Right renal pelvis (tissue), 4 donors: ENCODE results near the gene TTC7B. TPM values are rescaled to one million over a fixed set of nuclear protein-coding genes. Genes with fewer than 3 reads are reported as not detected.
"Not testable (repeated sequence)": the region's sequence is repeated elsewhere in the genome, so short reads cannot be mapped to it uniquely, and the experiment has no call there.

Experiments used
- DNase-seq, 4 donors: peaks; one replicate each; pipeline ENCODE4 v3.0.0-alpha.2; 2013; ENCODE audit warnings: low read depth in 4 of 4, low spot score in 3 of 4, missing footprints in 1 of 4
- polyA plus RNA-seq, 4 donors: library from polyadenylated mRNA; unstranded; fragments of 120-200 nt; gene quantifications; one replicate each; pipeline ENCODE4 v1.2.1, GENCODE V29; 2013; ENCODE audit not compliant: insufficient read length in 4 of 4

Gene TTC7B
- polyA plus RNA-seq, 4 donors, result 45.5 to 56.3 (median 47.5) TPM

- DNase-seq, result no peak
Observed at GRCh38 chr14:90536511-90537191, 279.6 kb downstream of the TTC7B start.

- DNase-seq, result no peak
Observed at GRCh38 chr14:90536092-90536491, 280.1 kb downstream of the TTC7B start.

- DNase-seq, result no peak
Observed at GRCh38 chr14:90535556-90536090, 280.6 kb downstream of the TTC7B start.

DNA sequence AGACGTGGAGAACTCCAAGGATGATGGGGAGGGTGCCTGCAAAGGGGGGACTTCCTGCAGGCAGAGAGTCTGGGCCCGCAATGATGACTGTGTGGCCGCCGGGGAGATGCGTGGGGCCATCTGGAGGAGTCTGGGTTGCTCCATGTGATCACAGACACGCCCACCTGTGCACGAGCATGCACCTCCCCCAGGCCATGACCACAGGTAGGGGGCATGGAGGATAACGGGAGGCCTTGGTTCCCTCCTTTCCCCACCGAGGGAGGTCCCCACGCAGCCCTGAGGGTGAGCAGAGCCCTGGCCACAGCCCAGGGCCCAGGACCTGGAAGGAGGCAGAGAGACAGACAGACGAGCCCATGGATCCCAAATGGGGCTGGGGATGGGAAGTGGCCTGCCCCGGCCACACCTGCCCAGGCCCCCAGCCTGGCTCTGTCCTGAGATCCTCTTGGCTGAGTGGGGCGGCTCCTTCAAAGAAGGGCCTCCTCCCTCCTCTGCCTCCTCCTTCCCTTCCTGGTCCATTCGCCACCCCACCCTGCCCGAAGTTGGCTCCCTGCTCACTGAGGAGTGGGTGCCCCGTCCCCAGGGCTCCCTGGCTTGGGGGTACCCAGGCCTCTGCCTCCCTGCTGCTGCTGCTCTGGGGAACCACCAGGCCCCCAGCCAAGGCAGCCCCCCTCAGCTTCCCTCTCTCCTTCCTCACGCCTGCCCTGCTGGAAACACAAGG is 281.2 kb downstream of the TTC7B start:
- DNase-seq, result no peak

- DNase-seq, result no peak
Observed at GRCh38 chr14:90534091-90534837, 282.0 kb downstream of the TTC7B start.

DNA sequence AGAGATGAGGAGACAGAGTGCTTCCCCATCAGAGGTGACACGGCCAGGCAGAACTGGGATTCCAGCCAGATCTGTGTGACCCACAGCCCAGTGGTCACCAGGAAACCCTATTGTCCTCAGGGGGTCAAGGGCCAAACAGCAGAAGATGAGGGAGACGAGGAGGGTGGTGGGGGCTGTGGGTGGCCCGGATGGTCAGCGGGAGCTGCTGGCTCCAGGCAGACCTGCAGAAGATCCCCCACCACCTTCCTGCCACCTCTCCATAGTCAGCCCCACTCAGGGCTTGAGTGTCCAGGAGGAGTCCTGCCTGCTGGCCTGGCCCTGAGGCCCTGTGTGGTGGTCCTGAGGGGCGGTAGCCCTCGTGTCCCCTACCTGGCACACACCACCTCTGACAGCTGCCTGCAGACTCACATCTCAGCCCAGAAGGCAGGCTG is 282.6 kb downstream of the TTC7B start:
- no peak for DNase-seq

DNA sequence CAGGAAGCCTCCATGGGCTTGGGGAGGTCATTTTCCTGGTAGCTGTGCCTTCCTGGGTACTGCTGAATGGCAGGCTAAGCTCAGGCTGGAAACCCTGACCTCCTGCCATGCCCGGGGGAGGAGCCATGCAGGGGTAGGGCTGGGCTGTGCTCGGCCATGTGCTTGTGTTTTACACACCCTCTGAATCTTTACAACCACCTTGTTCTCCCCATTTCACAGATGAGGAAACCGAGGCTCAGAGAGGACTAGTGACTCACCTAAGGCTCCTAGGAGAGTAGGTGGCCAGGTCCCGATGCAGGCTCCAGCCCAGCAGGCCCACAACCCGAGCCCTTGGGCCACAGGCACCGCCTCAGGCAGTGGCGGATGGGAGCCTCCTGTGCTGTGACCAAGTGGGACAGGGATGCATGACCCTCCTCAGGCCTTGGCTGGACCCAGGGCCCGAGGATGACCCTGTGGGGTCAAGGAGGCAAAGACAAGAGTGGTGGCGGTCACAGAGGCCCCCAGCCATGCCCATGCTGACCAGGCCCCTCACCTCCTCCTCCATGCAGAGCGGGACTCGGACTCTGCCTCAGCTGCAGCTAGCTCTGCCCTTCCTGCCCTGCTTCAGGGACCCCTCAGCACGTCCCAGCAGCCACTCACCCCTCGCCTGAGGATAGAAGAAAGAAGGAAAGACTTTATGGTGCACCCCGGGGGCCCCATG is 283.3 kb downstream of the TTC7B start:
- no peak for DNase-seq

GRCh38 chr14:90531497-90531896 is 284.7 kb downstream of the TTC7B start:
- no peak for DNase-seq

DNA sequence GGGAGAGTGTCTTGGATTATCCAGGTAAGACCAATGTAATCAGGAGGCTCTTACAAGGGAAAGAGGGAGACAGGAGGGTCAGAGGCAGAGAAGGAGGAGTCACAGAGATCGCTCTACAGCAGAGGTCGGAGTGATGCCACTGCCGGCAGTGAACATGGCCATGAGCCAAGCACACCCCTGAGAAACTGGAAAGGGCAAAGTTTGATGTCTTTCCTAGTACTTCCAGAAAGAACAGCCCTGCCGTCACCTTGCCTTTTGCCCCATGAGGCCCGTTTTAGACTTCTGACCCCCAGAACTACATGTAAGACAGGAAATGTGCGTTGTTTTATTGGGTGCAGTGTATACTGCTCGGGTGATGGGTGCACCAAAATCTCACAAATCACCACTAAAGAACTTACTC is 285.7 kb downstream of the TTC7B start:
- no peak for DNase-seq

DNA sequence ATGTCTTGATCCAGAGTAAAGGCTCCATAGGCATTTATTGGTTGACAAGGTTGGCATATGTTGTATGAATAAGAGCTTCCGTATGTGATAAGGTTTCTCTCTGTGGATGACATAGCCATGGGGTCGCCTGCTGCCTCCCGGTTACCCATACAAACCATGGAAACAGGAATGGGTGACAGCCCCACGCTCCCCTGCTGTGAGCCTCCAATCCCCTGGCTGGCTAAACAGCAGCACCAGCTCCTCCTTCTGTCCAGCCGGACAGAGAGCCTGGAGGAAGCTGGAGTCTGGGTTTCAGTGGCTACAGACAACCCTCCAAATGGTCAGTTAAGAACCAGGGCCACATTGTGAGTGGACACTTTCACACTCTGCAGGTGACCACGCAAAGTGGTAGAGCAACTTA is 288.3 kb downstream of the TTC7B start:
- DNase-seq, result no peak

- DNase-seq, result not testable (repeated sequence)
Observed at GRCh38 chr14:90526536-90526935, 289.7 kb downstream of the TTC7B start.

DNA sequence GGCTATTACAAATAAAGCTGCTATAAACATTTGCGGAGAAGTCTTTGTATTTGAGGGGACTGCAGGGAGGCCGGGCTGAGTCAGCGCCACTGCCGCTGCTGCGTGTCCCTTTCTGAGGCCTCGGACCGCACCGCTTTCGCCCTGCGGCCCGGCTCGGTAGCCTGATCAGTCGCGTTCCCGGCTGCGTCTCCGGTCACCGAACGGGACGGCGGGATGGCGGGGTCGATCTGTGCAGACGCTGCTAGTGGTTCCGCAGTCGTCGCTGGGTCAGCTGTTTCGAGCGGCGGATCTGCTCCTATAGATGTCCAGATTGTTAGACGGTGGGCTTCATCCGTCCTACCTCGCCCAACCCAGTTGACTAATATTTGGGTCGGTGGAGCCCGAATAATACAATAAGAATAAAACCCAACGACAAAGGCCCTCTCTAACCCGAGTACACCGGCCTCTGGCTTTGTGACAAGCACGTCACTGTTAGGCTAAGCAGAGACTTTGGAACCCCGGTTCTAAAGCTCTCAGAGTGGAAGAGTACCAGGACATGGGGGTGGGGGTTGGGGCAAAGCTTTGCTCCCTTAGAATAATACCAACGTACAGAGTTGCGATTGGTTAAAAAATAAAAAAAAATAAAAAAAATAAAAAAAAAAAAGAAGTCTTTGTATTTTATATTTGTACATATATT is 290.7 kb downstream of the TTC7B start:
- DNase-seq, result not testable (repeated sequence)

GRCh38 chr14:90523961-90524875 is 292.0 kb downstream of the TTC7B start:
- no peak for DNase-seq

GRCh38 chr14:90523544-90523943 is 292.7 kb downstream of the TTC7B start:
- DNase-seq, result no peak

- DNase-seq, result no peak
Observed at GRCh38 chr14:90522571-90523191, 293.5 kb downstream of the TTC7B start.

GRCh38 chr14:90521930-90522483 is 294.2 kb downstream of the TTC7B start:
- DNase-seq, result no peak

- no peak for DNase-seq
Observed at GRCh38 chr14:90521084-90521929, 294.9 kb downstream of the TTC7B start.
